H1 (cell line): ENCODE measurements around the gene RNASE7.

ENCODE experiments used
- CTCF ChIP-seq, 3 experiments: IDR thresholded peaks; 1 replicate in 2 of 3; 2 replicates in 1 of 3; pipeline versions ENCODE4 v1.5.1 to v1.6.1; 2011; ENCODE audit warnings: low read length in 3 of 3, mild to moderate bottlenecking in 3 of 3, inconsistent platforms in 2 of 3, low read depth in 1 of 3, moderate library complexity in 1 of 3; ENCODE audit not compliant: insufficient read depth in 1 of 3; ENCODE audit errors: control extremely low read depth in 1 of 3
- EZH2 ChIP-seq: fragments of 200-600 bp; sonication (generic); IDR thresholded peaks from 2 replicates; pipeline ENCODE4 v1.7.1; 2012; ENCODE audit warnings: low read depth, mild to moderate bottlenecking, moderate library complexity, low read length, inconsistent platforms; ENCODE audit not compliant: severe bottlenecking
- NRF1 ChIP-seq: IDR thresholded peaks from 2 replicates; pipeline ENCODE4 v1.6.1; 2011; ENCODE audit warnings: mild to moderate bottlenecking, low read depth, low read length, improper control_type of control experiment
- POLR2AphosphoS5 ChIP-seq: IDR thresholded peaks from 2 replicates; pipeline ENCODE4 v1.6.1; 2011; ENCODE audit warnings: low read depth, low read length
- POU5F1 ChIP-seq: IDR thresholded peaks from 2 replicates; pipeline ENCODE4 v1.6.1; 2011; ENCODE audit warnings: low read depth, mild to moderate bottlenecking, low read length, moderate library complexity
- RBBP5 ChIP-seq: IDR thresholded peaks from 2 replicates; pipeline ENCODE4 v1.7.1; 2012; ENCODE audit warnings: low read depth, mild to moderate bottlenecking, inconsistent platforms, low read length, moderate library complexity, borderline replicate concordance
- SP2 ChIP-seq: IDR thresholded peaks from 2 replicates; pipeline ENCODE4 v1.6.1; 2012; ENCODE audit warnings: mild to moderate bottlenecking, low read length, inconsistent platforms
- ZNF274 ChIP-seq: IDR thresholded peaks from 2 replicates; pipeline ENCODE4 v1.7.0; 2012; ENCODE audit warnings: low read length, borderline replicate concordance; ENCODE audit errors: extremely low read depth
- TF ChIP-seq, protein P1 (sequence below): IDR thresholded peaks from 2 replicates; pipeline ENCODE4 v1.6.1; 2011; ENCODE audit warnings: low read depth, mild to moderate bottlenecking, low read length; ENCODE audit not compliant: insufficient read depth

DNA sequence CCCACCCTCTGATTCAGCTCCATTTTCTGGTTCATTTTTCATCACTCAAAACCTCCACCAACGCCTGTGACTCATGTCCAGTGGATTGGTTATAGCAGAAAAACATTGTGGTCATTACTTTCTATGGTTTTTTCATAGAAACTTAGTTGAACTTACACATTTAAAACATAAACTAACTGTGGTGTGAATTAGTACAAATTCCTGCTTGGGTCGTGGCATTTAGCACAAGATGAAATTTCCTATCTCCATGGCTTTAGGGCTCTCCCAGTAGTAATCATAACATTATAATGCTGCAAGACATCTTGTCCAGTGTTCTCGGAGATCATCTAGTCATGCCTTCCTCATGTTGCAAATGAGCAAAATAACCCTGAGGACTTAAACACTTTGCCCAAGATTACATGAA, 7.1 kb downstream of the RNASE7 start:
- no peak for TF ChIP-seq SP2
- no peak for TF ChIP-seq ZNF274
- no peak for TF ChIP-seq CTCF (IDR thresholded peaks at IDR 0.05; ENCODE audit: control extremely low read depth in 1 of 3, insufficient read depth in 1 of 3, low read depth in 1 of 3, low read length in 3 of 3)
- TF ChIP-seq EZH2 = no peak
- TF ChIP-seq POU5F1 = no peak
- no peak for TF ChIP-seq RBBP5
- no peak for TF ChIP-seq NRF1
- TF ChIP-seq, protein P1, sequence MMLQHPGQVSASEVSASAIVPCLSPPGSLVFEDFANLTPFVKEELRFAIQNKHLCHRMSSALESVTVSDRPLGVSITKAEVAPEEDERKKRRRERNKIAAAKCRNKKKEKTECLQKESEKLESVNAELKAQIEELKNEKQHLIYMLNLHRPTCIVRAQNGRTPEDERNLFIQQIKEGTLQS = no peak
- TF ChIP-seq POLR2AphosphoS5 = no peak
